Measurements from ENCODE around the gene NT5DC2.

Gene NT5DC2

DNA sequence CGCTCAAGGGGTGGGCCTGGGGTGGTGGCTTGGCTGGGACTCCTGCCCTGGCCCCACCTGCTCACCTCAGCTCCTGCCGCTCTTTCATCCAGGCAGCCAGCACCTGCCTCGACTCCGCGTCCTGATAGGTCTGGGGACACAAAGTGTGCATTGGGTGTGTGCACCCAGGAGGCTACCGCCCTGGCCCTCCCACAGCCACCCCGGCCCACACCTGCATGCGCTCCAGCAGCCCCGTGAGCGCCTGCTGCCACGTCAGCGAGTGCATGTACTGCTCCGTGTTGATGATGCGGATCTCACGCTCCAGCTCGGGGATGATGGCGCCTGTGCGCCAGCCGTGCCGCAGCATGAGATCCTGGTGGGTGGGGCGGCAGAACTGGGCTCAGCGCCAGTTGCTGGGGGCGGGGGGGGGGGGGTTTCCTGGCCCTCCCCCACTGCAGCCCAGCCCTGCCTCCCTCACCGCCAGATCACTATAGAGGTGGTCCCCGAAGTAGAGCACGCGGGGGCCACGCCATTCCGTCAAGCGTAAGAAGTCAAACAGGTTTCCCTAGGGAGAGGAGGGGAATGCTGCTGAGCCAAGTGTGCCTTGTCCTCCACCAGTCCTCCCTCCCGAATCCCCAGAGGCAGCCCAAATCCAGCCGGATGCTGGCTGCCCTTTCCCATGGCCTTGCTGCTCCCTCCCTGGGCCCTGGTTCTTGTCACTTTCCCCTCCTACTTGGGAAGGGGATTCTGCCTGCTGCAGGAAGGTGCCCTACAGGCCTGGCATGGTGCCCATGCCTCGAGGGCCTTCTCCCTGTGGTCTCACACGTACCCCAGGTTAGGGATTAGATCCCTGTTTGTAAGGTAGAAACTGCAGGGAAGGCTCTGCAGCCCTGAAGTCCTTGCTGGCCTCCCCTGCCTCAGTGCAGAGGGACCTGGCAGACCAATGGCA is 8.6 kb downstream of the NT5DC2 start:
- peak; percentile 69 for DNase-seq (ENCODE audit: low spot score)

DNA sequence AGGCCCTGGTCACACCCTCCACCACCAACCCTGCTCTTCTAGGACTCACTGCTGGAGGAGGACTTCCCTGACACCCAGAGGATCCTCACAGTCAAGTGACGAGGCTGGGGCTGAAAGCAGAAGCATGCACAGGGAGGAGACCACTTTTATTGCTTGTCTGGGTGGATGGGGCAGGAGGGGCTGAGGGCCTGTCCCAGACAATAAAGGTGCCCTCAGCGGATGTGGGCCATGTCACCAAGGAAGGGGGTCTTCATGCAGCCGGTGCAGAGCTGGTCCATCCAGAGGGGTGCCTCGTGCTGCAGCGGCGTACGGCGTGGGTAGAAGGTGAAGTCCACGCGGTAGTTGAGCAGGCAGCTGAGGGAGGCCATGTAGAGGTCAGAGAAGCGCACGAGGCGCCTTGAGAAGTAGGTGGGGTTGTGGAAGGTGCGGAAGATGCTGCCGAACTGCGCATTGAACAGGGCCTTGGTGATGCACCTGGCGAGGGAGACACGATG is 9.4 kb downstream of the NT5DC2 start:
- DNase-seq (ENCODE audit: low spot score): no peak

DNA sequence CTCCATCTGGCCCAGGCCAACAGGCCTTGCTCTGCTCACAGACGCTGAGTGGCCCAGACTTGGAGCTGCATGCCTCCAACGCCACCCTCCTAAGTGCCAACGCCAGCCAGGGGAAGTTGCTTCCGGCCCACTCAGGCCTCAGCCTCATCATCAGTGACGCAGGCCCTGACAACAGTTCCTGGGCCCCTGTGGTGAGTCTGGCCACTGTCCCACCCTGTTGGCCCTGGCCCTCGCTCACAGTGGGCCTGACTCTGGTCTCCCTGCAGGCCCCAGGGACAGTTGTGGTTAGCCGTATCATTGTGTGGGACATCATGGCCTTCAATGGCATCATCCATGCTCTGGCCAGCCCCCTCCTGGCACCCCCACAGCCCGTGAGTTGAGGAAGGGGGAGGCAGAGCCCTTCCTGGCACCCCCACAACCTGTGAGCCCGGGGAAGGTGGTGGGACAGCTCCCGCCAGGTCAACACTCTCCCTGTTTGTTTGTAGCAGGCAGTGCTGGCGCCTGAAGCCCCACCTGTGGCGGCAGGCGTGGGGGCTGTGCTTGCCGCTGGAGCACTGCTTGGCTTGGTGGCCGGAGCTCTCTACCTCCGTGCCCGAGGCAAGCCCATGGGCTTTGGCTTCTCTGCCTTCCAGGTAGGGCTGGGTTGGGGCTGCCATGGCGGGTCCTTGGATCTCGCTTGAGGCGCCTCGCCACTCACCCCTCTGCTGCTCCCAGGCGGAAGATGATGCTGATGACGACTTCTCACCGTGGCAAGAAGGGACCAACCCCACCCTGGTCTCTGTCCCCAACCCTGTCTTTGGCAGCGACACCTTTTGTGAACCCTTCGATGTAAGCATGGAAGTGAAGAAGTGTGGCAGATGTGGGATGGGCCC is 10.0 kb downstream of the NT5DC2 start:
- DNase-seq (ENCODE audit: low spot score): no peak

DNA sequence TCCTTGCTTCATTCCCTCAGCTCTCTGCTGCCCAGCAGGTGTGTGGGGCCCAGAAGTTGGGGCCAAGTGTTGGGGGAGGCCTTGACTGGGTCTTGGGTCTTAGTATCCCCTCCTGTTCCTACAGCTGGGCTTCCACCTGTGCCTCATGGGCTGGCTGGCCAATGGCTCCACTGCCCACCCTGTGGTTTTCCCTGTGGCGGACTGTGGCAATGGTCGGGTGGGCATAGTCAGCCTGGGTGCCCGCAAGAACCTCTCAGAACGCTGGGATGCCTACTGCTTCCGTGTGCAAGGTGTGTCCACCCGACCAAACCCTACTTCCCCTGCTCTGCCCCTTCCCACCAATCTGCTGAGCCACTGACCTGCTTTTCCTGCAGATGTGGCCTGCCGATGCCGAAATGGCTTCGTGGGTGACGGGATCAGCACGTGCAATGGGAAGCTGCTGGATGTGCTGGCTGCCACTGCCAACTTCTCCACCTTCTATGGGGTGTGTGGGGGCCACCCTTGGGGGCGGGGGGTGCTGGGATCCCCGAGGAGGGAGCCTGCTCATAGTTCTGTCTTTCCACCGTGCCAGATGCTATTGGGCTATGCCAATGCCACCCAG is 10.9 kb downstream of the NT5DC2 start:
- DNase-seq (ENCODE audit: low spot score): no peak

DNA sequence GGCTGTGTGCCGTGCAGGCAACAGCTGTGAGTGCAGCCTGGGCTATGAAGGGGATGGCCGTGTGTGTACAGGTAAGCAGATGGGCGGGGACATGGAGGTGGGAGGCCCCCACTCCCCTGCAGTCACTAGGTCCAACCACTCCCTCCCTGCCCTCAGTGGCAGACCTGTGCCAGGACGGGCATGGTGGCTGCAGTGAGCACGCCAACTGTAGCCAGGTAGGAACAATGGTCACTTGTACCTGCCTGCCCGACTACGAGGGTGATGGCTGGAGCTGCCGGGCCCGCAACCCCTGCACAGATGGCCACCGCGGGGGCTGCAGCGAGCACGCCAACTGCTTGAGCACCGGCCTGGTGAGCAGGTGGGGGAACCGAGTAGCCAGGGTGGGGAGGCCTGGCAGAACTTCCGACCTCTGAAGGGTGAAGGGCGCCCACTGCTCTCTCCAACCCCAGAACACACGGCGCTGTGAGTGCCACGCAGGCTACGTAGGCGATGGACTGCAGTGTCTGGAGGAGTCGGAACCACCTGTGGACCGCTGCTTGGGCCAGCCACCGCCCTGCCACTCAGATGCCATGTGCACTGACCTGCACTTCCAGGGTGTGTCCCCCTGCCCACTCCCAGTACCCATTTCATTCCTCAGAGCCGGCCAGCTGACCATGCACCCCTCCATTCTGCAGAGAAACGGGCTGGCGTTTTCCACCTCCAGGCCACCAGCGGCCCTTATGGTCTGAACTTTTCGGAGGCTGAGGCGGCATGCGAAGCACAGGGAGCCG is 11.6 kb downstream of the NT5DC2 start:
- DNase-seq (ENCODE audit: low spot score): no peak

DNA sequence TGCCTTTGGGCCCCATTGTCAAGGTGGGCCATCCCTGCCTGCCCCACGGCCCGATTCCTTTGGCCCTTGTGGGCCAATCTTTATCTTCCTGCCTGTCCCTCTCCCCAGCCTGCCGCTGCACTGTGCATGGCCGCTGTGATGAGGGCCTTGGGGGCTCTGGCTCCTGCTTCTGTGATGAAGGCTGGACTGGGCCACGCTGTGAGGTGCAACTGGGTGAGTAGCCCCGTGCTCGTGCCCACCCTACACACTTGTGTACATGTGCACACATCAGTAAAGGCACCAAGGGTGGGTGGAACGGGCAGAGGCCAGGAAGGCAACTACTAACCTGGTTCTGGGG is 12.2 kb downstream of the NT5DC2 start:
- no peak for DNase-seq (ENCODE audit: low spot score)

DNA sequence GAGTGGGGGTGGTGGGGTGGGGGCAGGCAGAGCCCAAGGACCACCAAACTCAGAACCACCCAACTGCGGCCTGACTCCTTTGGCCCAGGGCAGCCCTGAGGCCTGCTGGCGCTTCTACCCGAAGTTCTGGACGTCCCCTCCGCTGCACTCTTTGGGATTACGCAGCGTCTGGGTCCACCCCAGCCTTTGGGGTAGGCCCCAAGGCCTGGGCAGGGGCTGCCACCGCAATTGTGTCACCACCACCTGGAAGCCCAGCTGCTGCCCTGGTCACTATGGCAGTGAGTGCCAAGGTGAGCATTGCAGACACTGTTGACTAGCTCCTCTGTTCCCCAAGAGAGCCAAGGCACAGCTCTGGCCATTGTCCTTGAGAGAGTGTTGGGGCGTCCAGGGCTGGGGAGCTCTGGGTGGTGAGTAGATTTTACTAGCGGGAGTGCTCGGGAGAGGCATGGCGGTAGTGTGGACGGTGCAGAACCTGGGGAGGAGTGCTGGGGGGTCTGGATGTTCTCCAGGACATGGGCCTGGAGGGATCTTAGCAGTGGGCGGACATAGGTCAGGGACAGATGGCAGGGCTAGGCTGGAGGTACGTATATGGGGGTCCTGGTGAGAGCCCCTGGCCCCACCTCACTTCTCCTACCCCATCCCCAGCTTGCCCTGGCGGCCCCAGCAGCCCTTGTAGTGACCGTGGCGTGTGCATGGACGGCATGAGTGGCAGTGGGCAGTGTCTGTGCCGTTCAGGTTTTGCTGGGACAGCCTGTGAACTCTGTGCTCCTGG is 12.8 kb downstream of the NT5DC2 start:
- DNase-seq (ENCODE audit: low spot score): no peak

DNA sequence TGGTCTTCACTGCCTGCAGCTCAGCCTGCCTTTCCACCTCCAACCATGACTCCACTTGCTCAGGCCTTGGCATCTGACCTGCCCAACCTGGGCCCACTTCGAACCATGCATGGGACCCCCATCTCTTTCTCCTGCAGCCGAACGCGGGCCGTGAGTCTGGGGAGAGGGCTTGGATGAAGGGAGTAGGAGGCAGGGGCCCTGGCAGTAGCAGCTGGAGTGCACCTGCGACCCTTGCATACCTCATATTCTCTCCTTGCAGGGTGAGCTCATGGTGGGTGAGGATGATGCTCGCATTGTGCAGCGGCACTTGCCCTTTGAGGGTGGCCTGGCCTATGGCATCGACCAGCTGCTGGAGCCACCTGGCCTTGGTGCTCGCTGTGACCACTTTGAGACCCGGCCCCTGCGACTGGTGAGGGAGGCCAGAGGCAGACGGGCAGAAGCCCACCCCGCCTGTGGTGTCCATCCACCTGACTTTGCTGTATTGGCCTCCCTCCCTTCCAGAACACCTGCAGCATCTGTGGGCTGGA is 13.5 kb downstream of the NT5DC2 start:
- DNase-seq (ENCODE audit: low spot score): no peak

DNA sequence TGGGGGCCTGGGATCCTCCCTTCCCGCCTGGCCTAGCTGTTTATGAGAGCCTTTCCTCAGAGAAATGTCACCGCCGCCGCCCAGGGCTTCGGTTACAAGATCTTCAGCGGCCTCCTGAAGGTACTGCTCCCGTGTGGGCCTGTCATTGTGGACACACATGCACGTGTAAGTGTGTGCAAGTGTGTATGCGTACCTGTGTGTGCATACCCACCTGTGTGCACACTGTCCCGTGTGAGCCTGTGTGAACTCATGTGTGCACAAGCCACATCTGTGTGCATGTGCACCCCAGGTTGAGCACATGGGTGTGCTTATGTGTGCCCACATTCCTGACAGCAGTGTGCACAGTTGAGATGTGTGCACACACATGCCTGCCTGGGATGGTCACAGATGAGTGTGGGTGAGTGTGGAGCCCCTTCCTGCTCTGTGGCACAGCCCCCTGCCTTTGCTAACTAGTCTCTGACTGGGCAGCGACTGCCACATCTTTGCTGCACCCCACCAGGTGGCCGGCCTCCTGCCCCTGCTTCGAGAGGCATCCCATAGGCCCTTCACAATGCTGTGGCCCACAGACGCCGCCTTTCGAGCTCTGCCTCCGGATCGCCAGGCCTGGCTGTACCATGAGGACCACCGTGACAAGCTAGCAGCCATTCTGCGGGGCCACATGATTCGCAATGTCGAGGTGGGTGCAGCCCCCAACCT is 14.1 kb downstream of the NT5DC2 start:
- no peak for DNase-seq (ENCODE audit: low spot score)

DNA sequence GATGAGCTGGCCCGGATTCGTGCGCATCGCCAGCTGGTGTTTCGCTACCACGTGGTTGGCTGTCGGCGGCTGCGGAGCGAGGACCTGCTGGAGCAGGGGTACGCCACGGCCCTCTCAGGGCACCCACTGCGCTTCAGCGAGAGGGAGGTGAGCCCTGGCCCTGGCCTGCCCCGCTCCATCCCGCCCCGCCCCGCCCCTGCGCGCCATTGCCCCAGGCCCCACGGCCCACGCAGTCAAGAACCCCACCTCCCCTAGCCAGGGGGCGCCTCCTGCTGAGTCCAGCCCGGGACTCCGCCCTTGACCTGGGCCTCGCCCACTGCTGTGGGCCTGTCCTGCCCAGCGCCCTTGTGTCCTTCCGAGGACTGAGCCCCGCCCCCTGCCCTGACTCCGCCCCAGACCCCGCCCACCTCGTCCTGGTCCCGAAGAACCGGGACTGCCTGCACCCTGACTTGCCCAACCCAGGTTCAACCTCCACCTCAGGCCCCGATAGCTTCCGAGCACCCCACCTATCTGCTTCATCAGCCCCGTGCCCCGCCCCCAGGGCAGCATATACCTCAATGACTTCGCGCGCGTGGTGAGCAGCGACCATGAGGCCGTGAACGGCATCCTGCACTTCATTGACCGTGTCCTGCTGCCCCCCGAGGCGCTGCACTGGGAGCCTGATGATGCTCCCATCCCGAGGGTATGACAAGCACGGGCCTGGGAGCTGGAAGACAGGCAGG is 14.8 kb downstream of the NT5DC2 start:
- no peak for DNase-seq (ENCODE audit: low spot score)

DNA sequence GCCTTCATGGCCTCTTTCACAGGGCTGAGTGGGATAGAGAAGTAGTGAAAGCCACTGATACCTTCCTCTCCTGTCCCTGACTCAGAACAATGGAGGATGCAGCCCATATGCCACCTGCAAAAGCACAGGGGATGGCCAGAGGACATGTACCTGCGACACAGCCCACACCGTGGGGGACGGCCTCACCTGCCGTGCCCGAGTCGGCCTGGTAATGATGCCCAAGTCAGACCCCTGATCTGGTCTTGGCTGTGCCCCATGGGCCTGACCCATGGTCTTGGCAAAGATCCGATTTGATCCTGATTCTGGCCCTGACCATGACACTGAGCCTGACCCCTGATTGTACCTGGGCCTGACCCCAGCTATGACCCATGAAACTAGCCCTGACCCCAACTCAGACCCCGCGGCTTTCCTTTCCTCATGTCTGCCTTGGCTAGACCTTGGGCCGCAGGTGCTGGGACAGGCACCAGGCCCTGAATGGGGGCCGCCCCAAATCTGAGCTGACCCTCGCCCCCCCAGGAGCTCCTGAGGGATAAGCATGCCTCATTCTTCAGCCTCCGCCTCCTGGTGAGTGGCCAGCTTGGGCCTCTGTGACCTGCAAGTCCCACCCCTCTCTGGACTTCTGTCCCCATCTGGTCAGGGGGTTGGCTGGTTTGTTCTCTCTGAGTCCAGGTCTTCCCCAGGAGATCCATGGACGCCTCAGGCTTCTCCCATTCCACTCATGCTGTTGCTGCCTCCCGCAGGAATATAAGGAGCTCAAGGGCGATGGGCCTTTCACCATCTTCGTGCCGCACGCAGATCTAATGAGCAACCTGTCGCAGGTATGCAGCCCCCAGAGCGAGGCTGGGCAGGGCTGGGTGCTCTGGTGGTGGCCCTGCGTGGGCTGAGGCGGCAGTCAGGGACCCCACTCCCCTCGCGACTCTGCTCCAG is 15.6 kb downstream of the NT5DC2 start:
- DNase-seq (ENCODE audit: low spot score): no peak

DNA sequence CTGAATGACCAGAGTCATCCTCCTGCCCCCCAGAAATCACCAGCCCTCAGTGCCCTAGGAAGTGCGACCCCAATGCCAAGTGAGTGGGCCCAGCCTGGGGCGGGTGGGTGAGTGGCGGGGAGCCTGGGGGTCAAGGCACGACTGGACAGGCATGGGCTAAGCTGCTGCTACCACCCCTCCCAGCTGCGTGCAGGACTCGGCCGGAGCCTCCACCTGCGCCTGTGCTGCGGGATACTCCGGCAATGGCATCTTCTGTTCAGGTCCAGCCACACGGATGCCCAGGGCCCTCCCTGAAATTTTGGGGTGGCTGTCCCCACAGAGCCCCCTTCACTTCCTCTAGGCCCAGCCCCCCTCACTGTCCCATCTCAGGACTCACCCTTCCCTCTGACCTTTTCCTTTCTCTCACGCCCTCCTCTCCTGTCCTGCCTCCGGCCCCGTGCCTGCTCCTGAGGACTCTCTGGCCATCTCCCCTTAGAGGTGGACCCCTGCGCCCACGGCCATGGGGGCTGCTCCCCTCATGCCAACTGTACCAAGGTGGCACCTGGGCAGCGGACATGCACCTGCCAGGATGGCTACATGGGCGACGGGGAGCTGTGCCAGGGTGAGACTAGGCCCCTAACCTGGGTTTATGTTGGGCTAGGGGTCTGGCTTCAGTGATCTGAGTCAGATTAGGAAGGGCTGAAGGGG is 17.0 kb downstream of the NT5DC2 start:
- DNase-seq (ENCODE audit: low spot score): no peak

DNA sequence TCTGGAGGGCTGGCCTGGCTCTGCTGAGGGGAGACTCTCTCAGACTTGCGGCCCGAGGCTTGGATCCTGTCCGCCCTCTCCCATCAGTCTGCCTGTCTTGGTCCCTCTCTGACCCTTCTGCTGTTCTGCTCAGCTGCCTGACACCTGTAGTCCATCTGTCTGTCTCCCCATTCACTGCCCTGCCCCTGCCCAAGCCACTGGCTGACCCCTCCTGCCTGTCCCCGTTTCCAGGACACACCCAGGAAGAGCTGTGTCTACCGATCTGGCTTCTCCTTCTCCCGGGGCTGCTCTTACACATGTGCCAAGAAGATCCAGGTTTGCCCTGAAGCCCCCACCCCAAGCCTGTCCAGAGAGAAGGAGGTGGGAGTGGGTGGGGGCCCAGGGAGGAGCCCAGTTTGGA is 18.5 kb downstream of the NT5DC2 start:
- no peak for DNase-seq (ENCODE audit: low spot score)

DNA sequence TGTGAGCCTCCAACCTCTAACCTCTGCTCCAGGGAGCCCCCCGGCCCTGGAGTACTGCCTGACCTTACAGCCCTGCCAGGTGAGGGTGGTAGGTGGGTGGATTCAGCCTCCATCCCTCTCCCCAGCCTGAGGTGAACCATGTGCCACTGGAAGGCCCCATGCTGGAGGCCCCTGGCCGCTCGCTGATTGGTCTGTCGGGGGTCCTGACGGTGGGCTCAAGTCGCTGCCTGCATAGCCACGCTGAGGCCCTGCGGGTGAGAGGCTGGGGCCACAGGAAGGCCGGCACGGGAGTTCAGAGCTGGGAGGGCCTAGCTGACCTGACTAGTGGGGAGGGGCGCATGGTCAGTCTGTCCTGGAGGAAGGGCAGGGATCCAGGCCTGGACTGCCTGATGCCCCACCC is 19.1 kb downstream of the NT5DC2 start:
- DNase-seq (ENCODE audit: low spot score): no peak

DNA sequence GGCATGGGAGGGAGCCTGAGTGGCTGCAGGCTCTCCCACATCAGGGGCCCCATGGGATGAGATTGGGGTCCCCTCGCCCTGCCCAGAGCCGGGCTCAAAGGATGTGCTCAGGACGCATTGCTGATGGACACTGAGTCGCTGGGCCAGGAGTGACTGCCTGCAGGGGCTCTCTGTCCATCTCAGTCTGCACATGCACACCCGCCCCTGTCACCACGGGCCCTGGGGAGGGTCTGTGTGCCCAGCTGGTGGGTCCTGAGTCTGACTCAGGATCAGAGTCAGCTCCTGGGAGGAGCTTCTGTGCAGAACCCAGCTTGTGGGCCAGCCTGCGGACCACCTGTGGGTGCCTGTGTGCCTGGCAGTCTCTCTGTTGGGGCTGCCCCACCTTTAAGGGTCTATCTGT is 20.4 kb downstream of the NT5DC2 start:
- DNase-seq (ENCODE audit: low spot score): no peak

DNA sequence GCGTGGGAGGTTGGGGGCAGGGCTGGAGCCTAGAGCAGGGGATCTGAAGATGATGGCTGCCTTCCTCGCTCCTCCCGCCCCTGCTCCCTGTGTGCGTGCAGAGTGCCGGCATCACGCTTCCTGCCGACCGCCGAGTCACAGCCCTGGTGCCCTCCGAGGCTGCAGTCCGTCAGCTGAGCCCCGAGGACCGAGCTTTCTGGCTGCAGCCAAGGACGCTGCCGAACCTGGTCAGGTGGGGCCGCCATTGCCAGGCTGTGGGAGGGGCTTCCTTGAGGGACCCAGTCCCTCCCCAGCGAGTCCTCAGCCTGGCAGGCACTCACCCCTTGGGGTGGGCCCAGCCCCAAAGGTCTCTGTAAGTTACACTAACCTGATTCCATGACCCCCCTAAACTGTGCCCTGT is 20.9 kb downstream of the NT5DC2 start:
- DNase-seq (ENCODE audit: low spot score): no peak

DNA sequence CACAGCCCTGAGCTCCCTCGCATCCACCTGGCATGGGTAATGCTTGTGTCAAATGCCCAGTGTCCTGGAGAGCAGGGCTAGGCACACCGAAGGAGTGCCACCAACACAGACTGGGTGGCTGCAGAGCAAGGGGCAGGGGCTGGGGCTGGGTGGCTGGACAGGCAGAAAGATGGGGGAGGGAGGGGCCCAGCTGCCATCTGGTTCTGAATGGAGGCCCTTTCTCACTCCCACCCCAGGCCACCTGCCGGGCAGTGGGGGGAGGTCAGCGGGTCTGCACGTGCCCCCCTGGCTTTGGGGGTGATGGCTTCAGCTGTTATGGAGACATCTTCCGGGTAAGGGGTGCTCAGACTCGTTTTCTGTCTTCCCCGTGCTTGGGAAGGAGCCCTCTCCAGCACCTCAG is 21.6 kb downstream of the NT5DC2 start:
- no peak for DNase-seq (ENCODE audit: low spot score)

DNA sequence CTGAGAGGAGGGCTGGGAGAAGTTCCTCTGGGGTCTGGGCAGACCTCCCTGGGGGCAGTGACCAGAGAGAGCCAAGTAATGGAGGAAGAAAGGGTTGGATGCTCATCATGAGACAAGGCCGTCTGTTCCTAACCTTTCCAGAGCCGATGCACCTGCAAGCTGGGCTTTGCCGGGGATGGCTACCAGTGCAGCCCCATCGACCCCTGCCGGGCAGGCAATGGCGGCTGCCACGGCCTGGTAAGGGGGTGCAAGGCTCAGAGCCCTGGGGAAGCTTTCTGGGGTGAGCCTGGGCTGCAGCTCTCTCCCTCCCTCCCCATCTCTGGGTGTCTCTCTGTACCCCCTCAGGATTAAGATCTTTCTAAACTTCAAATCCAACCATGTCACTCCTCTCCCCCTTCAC is 22.1 kb downstream of the NT5DC2 start:
- DNase-seq (ENCODE audit: low spot score): no peak
